ENCODE measurements around the gene FOXD4L3. TPM values are rescaled to one million over a fixed set of nuclear protein-coding genes. Genes with fewer than 3 reads are reported as not detected.
"Not testable (repeated sequence)": the region's sequence is repeated elsewhere in the genome, so short reads cannot be mapped to it uniquely, and the experiment has no call there.

FOXD4L3 gene
- total RNA-seq (not detected), total RNA-seq (0 reads per million in 2 donors)

- H3K27me3 Mint-ChIP-seq; H3K36me3 Mint-ChIP-seq (ENCODE audit: low read depth); ATAC-seq; H3K4me3 Mint-ChIP-seq; H3K27ac Mint-ChIP-seq; DNase-seq; H3K4me1 Mint-ChIP-seq; H3K9me3 ChIP-seq (ENCODE audit: control insufficient read depth, low read length, poor library complexity, severe bottlenecking): not testable (repeated sequence)
These were observed at the start of gene FOXD4L3 for GRCh38 chr9:68302567-68302966. Gene FOXD4L3 (plus strand): TSS chr9:68302867. CDS start chr9:68302952, 85 bp downstream.

GRCh38 chr9:68281041-68281440, 21.6 kb upstream of the FOXD4L3 start:
- ATAC-seq, H3K4me3 Mint-ChIP-seq, DNase-seq: not testable (repeated sequence)

GRCh38 chr9:68303771-68304170, 1.1 kb downstream of the FOXD4L3 start:
- H3K27ac Mint-ChIP-seq; H3K4me1 Mint-ChIP-seq; H3K27me3 Mint-ChIP-seq; ATAC-seq; H3K4me3 Mint-ChIP-seq; H3K9me3 ChIP-seq (ENCODE audit: control insufficient read depth, low read length, poor library complexity, severe bottlenecking); DNase-seq; H3K36me3 Mint-ChIP-seq (ENCODE audit: low read depth): not testable (repeated sequence)

More at GRCh38 chr9:68281041-68281440, 21.6 kb upstream of the FOXD4L3 start:
- not testable (repeated sequence) for H3K27me3 Mint-ChIP-seq; H3K9me3 ChIP-seq (ENCODE audit: control insufficient read depth, low read length, poor library complexity, severe bottlenecking); H3K36me3 Mint-ChIP-seq (ENCODE audit: low read depth); H3K27ac Mint-ChIP-seq; H3K4me1 Mint-ChIP-seq

GRCh38 chr9:68304212-68304611, 1.5 kb downstream of the FOXD4L3 start:
- DNase-seq; H3K4me3 Mint-ChIP-seq; ATAC-seq; H3K9me3 ChIP-seq (ENCODE audit: control insufficient read depth, low read length, poor library complexity, severe bottlenecking); H3K27me3 Mint-ChIP-seq; H3K36me3 Mint-ChIP-seq (ENCODE audit: low read depth); H3K27ac Mint-ChIP-seq; H3K4me1 Mint-ChIP-seq: not testable (repeated sequence)

GRCh38 chr9:68304777-68305176, 2.1 kb downstream of the FOXD4L3 start:
- H3K36me3 Mint-ChIP-seq (ENCODE audit: low read depth); H3K4me1 Mint-ChIP-seq; DNase-seq; ATAC-seq; H3K9me3 ChIP-seq (ENCODE audit: control insufficient read depth, low read length, poor library complexity, severe bottlenecking); H3K4me3 Mint-ChIP-seq; H3K27ac Mint-ChIP-seq; H3K27me3 Mint-ChIP-seq: not testable (repeated sequence)

GRCh38 chr9:68305680-68306285, 3.1 kb downstream of the FOXD4L3 start:
- DNase-seq; H3K4me3 Mint-ChIP-seq; H3K9me3 ChIP-seq (ENCODE audit: control insufficient read depth, low read length, poor library complexity, severe bottlenecking); H3K36me3 Mint-ChIP-seq (ENCODE audit: low read depth); H3K27me3 Mint-ChIP-seq; ATAC-seq; H3K27ac Mint-ChIP-seq; H3K4me1 Mint-ChIP-seq: not testable (repeated sequence)

- not testable (repeated sequence) for H3K27me3 Mint-ChIP-seq; H3K9me3 ChIP-seq (ENCODE audit: control insufficient read depth, low read length, poor library complexity, severe bottlenecking); H3K4me1 Mint-ChIP-seq; H3K4me3 Mint-ChIP-seq; H3K27ac Mint-ChIP-seq; H3K36me3 Mint-ChIP-seq (ENCODE audit: low read depth); ATAC-seq; DNase-seq
These were observed 3.8 kb downstream of the FOXD4L3 start for GRCh38 chr9:68306391-68306964.

- H3K27ac Mint-ChIP-seq; H3K36me3 Mint-ChIP-seq (ENCODE audit: low read depth): not testable (repeated sequence)
- ATAC-seq, result peak; percentile 12
These were observed 4.5 kb downstream of the FOXD4L3 start for GRCh38 chr9:68307127-68307526.

GRCh38 chr9:68307654-68308053, 5.0 kb downstream of the FOXD4L3 start:
- H3K9me3 ChIP-seq (ENCODE audit: control insufficient read depth, low read length, poor library complexity, severe bottlenecking); H3K4me3 Mint-ChIP-seq; ATAC-seq; H3K27me3 Mint-ChIP-seq; DNase-seq; H3K27ac Mint-ChIP-seq; H3K36me3 Mint-ChIP-seq (ENCODE audit: low read depth); H3K4me1 Mint-ChIP-seq: not testable (repeated sequence)

More at GRCh38 chr9:68307127-68307526, 4.5 kb downstream of the FOXD4L3 start:
- not testable (repeated sequence) for H3K9me3 ChIP-seq (ENCODE audit: control insufficient read depth, low read length, poor library complexity, severe bottlenecking); H3K4me3 Mint-ChIP-seq; DNase-seq; H3K27me3 Mint-ChIP-seq; H3K4me1 Mint-ChIP-seq

- H3K9me3 ChIP-seq (ENCODE audit: control insufficient read depth, low read length, poor library complexity, severe bottlenecking); DNase-seq; H3K27ac Mint-ChIP-seq; H3K4me1 Mint-ChIP-seq; H3K4me3 Mint-ChIP-seq; H3K27me3 Mint-ChIP-seq; ATAC-seq; H3K36me3 Mint-ChIP-seq (ENCODE audit: low read depth): not testable (repeated sequence)
These were observed 8.5 kb downstream of the FOXD4L3 start for GRCh38 chr9:68311208-68311607.

GRCh38 chr9:68318209-68318608, 15.5 kb downstream of the FOXD4L3 start:
- not testable (repeated sequence) for H3K4me1 Mint-ChIP-seq; H3K27ac Mint-ChIP-seq; H3K36me3 Mint-ChIP-seq (ENCODE audit: low read depth); H3K9me3 ChIP-seq (ENCODE audit: control insufficient read depth, low read length, poor library complexity, severe bottlenecking); ATAC-seq; H3K4me3 Mint-ChIP-seq; H3K27me3 Mint-ChIP-seq; DNase-seq

GRCh38 chr9:68323749-68324148, 21.1 kb downstream of the FOXD4L3 start:
- not testable (repeated sequence) for H3K4me1 Mint-ChIP-seq; H3K9me3 ChIP-seq (ENCODE audit: control insufficient read depth, low read length, poor library complexity, severe bottlenecking); DNase-seq; ATAC-seq; H3K27me3 Mint-ChIP-seq; H3K27ac Mint-ChIP-seq; H3K36me3 Mint-ChIP-seq (ENCODE audit: low read depth); H3K4me3 Mint-ChIP-seq

GRCh38 chr9:68324518-68324917, 21.9 kb downstream of the FOXD4L3 start:
- ATAC-seq; H3K4me1 Mint-ChIP-seq; DNase-seq; H3K36me3 Mint-ChIP-seq (ENCODE audit: low read depth); H3K4me3 Mint-ChIP-seq; H3K27me3 Mint-ChIP-seq; H3K27ac Mint-ChIP-seq; H3K9me3 ChIP-seq (ENCODE audit: control insufficient read depth, low read length, poor library complexity, severe bottlenecking): not testable (repeated sequence)

- not testable (repeated sequence) for H3K27me3 Mint-ChIP-seq; DNase-seq; ATAC-seq; H3K4me3 Mint-ChIP-seq; H3K9me3 ChIP-seq (ENCODE audit: control insufficient read depth, low read length, poor library complexity, severe bottlenecking); H3K36me3 Mint-ChIP-seq (ENCODE audit: low read depth); H3K27ac Mint-ChIP-seq; H3K4me1 Mint-ChIP-seq
These were observed 26.4 kb downstream of the FOXD4L3 start for GRCh38 chr9:68329106-68329505.

Data from T-helper 17 cell (primary cell).